GM12873 (cell line): ENCODE results near the gene NAA30.

ENCODE experiments used
- TF ChIP-seq, protein P1 (sequence below): IDR thresholded peaks from 2 replicates; pipeline ENCODE4 v1.5.1; 2012; ENCODE audit warnings: low read depth, mild to moderate bottlenecking, moderate library complexity, low read length, control low read depth; ENCODE audit not compliant: insufficient read depth; ENCODE audit errors: missing control alignments

The NAA30 gene

DNA sequence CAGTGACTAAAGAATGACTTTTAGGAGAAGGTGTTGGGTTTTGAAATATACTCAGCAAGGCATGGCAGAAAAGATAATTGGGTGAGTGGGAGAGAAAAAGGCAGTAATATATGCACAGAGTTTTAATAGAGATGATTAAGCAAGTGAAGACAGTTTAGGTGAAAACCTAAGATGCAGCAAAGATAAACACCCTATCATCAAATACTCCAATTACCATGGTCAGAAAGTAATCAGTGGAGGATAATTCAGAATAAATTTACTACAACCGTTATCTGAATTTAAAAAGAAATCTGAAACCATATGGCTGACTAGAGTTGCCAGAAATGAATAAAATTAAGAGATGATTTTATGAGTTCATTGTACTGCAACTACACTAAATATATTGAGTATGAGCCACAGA is 26.8 kb downstream of the NAA30 start:
- TF ChIP-seq, protein P1, sequence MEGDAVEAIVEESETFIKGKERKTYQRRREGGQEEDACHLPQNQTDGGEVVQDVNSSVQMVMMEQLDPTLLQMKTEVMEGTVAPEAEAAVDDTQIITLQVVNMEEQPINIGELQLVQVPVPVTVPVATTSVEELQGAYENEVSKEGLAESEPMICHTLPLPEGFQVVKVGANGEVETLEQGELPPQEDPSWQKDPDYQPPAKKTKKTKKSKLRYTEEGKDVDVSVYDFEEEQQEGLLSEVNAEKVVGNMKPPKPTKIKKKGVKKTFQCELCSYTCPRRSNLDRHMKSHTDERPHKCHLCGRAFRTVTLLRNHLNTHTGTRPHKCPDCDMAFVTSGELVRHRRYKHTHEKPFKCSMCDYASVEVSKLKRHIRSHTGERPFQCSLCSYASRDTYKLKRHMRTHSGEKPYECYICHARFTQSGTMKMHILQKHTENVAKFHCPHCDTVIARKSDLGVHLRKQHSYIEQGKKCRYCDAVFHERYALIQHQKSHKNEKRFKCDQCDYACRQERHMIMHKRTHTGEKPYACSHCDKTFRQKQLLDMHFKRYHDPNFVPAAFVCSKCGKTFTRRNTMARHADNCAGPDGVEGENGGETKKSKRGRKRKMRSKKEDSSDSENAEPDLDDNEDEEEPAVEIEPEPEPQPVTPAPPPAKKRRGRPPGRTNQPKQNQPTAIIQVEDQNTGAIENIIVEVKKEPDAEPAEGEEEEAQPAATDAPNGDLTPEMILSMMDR = no peak

DNA sequence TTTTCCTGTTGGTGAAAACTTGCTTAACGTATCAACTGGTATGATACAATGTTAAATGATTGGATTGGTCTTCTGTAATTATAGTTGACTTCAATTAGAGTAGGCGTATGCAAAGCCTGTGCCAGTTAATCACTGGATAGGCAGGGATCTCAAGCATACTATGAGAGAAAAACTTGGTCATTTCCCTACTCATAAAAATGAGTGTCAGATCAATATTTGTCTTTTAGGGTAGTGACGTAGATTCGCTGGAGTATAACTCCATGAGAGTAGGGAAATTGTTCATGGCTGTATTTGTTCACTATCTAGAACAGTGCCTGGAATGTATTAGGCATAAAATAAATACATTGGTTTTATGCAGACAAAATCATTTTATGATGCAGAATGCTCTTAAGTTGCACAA is 28.6 kb downstream of the NAA30 start:
- TF ChIP-seq, protein P1 = no peak

DNA sequence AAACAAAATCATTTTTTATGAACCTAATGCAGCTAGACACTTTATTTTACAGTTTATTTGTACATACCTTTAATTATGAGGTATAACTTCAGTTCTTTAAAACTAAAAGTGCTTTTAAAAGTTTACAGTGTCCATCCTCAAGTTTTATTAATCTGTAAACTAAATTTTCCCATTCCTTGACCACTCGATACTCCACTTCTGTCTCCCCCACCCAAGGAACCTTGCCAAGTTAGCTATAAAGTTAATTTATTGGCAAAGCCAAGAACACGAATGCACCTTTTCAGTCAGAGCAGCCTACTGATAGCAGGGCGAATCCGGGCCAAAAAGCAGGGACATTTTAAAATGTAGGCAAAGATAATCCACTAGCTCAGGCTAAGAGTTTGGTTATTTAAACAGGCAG is 29.6 kb downstream of the NAA30 start:
- TF ChIP-seq, protein P1 = no peak

DNA sequence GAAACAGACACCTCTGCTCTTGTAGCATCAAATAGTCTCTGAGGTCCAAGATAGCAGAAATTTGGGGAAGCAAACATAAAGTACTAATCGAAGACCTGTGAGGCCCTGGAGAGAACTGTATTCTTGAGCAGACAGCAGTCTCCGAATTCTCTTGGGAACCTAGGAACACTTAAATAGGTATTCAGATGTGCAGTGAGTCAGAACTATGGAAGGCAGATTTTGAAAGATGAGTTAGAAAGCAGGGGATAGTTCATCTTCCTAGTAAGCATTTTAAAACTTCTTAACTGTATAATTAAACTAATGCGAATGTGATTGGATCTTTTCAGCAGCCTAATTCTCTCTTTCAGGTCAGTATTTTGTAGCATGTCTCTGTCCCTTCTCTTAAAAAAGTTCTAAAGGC is 30.6 kb downstream of the NAA30 start:
- TF ChIP-seq, protein P1 = no peak

DNA sequence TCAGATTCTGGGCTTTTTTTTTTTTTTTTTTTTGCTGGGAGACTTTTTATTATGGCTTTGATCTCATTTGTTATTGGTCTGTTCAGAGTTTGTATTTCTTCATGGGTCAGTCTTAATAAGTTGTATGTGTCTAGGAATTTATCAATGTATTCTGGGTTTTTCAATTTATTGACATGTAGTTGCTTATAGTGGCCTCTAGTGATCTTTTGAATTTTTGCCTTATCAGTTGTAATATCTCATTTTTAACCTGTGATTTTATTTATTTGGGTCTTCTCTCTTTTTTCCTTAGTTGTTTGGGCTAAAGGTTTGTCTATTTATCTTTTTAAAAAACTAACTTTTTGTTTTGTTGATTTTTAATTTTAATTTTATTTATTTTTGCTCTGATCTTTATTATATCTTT is 45.5 kb downstream of the NAA30 start:
- TF ChIP-seq, protein P1 = no peak

DNA sequence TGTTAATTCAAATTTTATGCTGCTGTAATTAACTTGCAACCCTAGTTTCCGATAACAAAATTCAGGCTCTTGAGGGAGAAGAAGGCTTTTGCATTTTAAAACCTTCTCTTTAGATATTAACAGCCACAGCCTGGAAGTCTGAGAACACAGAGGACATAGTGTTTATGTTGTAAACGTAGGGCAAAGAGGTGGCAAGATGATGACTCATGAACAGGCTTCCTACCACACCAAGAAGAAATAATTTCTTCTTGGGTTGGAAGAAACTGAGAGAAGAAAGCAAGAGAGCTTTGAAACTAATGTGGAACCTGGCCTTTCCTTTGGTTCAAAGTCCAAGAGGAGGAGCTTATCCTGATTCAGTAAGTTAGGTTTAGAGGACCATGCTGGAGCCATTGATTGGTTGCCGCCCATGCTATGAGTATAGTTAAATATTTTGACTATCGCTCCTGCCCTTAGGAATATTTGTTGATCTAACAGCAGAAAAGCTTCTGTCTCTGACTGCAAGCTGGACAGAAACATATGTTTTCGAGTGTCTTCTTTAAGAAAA is 71.5 kb downstream of the NAA30 start:
- TF ChIP-seq, protein P1 = no peak

DNA sequence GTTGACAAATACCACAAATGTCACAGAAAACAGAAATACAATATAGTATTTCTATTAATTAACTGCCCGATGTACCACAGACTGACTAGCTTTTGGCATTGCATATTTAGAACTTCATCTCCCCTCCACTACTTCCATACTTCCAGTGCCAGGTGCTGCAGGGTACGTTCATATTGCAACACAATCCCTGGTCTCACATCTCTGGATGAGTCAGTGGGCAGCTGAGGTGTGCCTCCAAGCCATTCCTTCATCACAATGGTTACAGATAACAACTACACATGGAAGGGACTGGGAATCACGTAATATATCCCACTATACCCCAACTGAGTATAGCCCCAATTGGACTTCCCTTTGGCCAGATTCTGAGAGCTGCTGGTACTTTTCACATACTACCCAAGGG is 72.2 kb downstream of the NAA30 start:
- TF ChIP-seq, protein P1 = no peak
